ENCODE measurements around the gene SPOCK3.
"Not testable (repeated sequence)": the region's sequence is repeated elsewhere in the genome, so short reads cannot be mapped to it uniquely, and the experiment has no call there.

The SPOCK3 gene

GRCh38 chr4:166827167-166827566 is 407.1 kb downstream of the SPOCK3 start:
- no peak for DNase-seq (ENCODE audit: low read depth in 2 of 2, low spot score in 1 of 2)

DNA sequence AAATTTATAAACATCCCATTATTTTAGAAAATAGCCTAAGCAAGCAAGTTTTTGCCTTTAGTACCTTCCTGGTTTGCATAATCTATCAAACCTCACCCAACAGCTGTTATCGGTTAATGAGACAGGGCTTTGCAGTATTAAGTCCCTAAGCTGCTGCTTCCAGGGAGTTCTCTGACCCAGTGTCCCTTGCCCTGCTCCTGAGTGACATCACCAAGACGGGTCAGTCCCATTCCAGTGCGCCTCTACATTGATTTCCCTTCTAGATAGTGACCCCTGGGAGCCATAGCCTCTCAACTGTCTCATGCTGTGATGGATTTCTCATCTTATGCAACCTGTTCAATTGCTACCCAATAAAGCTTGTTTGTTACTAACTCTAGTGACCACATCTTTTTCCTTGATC is 410.4 kb downstream of the SPOCK3 start:
- no peak for DNase-seq (ENCODE audit: low read depth in 2 of 2, low spot score in 1 of 2)

DNA sequence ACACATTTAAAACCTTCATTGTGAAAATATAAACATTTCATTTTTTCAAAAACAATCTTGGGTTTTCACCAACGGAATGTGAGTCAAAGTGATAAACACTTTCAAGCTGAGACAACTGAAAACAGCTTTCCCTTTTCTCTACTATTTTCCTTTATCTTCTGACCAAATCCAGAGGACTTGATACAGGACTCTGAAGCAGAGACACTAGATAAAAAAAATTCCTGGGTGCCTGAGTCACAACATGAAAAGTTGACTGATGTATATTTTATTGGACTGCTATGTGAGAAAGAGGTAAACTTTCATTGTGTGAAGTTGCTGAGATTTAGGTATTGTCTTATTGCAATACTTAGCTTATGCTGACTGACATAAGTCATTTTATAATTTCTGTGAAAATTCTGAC is 411.2 kb downstream of the SPOCK3 start:
- no peak for DNase-seq (ENCODE audit: low read depth in 2 of 2, low spot score in 1 of 2)

DNA sequence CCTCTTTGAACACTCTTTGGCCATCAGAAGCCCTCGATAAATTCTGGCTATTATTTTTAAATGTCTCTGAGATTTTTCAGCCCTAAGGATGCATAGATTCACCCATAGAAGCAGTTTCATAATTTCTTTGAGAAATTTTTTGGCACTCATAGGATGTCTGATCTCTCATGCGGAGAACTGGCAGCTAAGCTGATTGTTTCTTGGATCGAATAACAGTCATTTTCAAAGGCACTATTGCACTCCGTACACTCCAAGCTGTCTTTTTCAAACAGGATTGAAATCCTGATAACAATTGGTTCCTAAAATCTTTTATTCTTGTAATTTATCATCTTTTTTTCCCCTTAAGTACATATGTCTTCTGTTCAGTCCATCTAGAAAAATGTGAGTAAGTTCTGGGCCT is 411.9 kb downstream of the SPOCK3 start:
- no peak for DNase-seq (ENCODE audit: low read depth in 2 of 2, low spot score in 1 of 2)

DNA sequence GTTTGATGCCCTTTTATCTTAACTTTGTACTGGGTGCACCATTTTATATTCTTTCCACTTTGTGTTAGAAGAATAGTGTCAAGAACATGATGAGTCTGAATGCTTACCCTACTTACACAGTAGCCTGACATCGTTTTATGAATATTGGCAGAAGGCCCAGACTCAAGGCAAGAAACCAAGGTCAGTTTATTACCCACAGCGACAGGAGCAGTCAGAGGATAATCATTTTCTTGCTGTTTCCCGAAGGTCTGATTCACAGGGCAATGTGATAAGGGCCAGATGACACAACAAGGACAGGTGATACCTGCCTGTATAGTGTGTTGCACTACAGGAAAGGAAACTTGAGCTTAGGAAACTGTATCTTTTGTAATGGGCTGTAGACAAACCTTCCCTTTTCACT is 417.4 kb downstream of the SPOCK3 start:
- DNase-seq (ENCODE audit: low read depth in 2 of 2, low spot score in 1 of 2) = no peak

- no peak for DNase-seq (ENCODE audit: low read depth in 2 of 2, low spot score in 1 of 2)
Measured at GRCh38 chr4:166808380-166808779, 425.9 kb downstream of the SPOCK3 start.

DNA sequence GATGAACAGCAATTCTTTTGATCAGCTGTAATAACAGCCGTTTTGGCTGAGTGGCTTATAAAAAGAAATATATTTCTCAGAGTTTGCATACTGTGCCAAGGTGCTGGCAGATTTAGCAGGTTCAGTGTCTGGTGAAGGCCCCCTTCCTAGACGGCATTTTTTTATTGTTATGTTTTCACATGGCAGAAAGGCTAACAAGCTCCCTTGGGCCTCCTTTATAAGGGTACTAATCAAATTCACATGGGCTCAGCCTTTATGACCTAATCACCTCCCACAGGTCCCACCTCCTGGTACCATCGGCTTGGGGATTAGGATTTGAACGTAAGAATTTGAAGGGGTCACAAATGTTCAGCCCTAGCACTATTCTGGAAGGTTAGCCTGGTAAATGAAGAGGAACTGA is 431.9 kb downstream of the SPOCK3 start:
- no peak for DNase-seq (ENCODE audit: low read depth in 2 of 2, low spot score in 1 of 2)

GRCh38 chr4:166798126-166798525 is 436.2 kb downstream of the SPOCK3 start:
- DNase-seq (ENCODE audit: low read depth in 2 of 2, low spot score in 1 of 2) = no peak

DNA sequence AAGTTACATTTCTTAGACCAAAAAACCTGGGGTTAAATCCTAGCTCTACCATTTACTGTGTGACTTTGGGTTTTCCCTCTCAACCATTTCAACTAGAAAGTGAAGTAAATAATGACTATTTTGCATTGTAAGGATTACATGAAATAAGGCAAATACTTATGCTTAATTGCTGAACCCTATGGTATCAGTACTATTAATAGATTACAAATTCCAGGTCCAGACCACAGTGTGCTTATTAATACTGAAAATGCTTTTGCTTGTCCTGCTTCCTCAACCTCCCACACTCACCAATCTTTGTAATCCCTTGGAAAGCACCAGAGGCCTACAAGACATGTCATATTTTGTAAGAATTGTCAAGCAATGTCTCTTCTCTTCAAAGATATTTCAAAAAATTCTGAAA is 456.5 kb downstream of the SPOCK3 start:
- no peak for DNase-seq (ENCODE audit: low read depth in 2 of 2, low spot score in 1 of 2)

DNA sequence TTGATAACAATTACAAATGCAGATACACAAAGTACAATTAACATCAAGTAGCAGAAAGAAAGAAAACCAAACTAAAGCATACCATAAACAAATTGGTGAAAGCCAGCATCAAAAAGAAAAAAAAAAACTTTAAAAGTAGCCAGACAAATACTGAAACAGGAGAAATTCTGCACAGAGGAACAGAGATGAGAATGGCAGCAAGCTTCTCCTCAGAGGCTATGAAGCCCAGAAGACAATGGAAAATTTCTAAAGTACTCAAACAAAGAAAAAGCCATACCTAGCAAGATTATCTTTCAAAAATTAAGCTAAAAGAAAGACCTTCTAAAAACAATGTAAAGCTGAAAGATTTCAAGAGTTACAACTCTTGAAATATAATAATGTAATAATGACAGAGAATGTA is 471.3 kb downstream of the SPOCK3 start:
- DNase-seq (ENCODE audit: low read depth in 2 of 2, low spot score in 1 of 2) = no peak

DNA sequence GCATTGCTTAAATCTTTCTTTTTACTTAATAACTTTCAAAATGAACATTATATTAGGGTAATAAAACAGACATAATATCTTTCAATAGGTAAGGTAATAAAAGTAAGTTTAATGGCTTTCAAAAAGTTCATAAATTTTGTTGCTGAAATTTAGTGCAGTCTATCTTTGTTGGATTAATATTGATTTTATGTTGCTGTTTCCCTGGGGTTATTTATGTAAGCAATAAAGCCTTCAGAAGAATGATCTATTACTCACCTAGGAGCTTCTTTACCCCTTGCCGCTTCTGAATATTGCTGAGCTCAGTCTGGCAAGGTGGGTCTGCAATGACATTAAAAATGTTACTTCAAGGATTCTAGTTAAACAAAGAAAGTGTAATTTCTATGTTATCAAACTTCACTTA is 492.6 kb downstream of the SPOCK3 start:
- DNase-seq (ENCODE audit: low read depth in 2 of 2, low spot score in 1 of 2) = no peak

DNA sequence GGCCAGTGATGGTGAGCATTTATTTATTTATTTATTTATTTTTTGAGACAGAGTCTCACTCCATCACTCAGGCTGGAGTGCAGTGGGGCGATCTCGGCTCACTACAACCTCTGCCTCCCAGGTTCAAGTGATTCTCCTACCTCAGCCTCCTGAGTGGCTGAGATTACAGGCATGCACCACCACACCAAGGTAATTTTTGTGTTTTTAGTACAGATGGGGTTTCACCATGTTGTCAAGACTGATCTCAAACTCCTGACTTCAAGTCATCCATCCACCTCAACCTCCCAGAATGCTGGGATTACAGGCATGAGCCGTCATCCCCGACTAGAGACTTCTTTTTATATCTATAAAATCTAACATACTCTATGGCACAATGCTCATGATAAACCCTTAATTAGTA is 495.1 kb downstream of the SPOCK3 start:
- not testable (repeated sequence) for DNase-seq (ENCODE audit: low read depth in 2 of 2, low spot score in 1 of 2)

- DNase-seq (ENCODE audit: low read depth in 2 of 2, low spot score in 1 of 2) = no peak
Measured at GRCh38 chr4:166737430-166737829, 496.9 kb downstream of the SPOCK3 start.

GRCh38 chr4:166735553-166735952 is 498.7 kb downstream of the SPOCK3 start:
- DNase-seq (ENCODE audit: low read depth in 2 of 2, low spot score in 1 of 2) = no peak

DNA sequence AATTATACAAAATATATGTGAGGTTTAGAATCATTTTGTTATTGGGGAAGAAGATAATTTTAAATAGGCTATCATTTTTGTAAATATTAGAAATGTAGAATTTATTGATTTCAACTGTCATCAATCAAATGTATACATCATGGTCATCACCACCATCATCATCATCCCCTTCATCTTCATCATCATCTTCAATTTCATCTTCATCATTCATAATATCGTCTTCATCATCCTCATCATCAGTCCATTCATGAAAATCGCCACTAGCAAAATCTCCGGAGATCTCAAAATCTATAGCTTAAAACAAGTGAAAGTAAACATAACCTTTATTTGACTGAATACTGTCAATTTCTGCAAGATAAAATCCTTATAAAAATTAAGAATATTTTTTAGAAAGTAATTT is 499.5 kb downstream of the SPOCK3 start:
- DNase-seq (ENCODE audit: low read depth in 2 of 2, low spot score in 1 of 2) = no peak

DNA sequence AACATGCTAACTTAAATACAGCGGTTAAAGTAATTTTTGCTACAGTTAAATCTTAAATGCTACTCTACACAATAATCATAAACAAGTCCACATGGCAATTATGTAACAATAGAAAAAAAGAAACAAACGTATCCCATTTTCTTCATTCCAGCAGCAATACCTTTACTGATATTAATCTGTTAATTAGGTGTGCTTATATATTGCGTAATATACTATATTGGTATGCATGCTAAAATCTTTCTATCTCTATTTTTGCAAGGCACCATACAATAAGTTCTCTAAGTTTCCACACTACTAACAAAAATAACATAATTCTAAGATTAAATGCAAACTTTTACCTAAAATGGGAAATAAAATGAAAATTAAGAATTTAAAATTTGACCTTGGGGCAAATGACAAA is 500.6 kb downstream of the SPOCK3 start:
- DNase-seq (ENCODE audit: low read depth in 2 of 2, low spot score in 1 of 2) = no peak

DNA sequence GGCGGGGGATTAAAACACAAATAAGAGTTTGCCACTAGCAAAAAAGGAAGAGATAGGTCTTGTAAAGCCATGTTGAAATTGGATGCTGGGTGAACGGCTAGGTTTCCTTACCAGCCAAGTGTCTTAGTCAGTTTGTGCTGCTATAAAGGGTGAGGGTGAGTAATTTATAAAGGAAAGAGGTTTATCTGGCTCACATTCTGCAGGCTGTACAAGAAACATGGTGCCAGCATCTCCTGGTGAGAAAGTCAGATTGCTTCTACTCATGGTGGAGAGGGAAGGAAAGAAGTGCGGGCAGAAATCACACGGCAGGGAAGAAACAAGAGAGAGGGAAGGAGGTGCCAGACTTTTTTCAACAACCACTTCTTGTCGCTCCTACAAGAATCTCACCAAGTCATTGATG is 507.5 kb downstream of the SPOCK3 start:
- no peak for DNase-seq (ENCODE audit: low read depth in 2 of 2, low spot score in 1 of 2)

GRCh38 chr4:166724369-166724768 is 509.9 kb downstream of the SPOCK3 start:
- DNase-seq (ENCODE audit: low read depth in 2 of 2, low spot score in 1 of 2) = no peak

- no peak for DNase-seq (ENCODE audit: low read depth in 2 of 2, low spot score in 1 of 2)
Measured at GRCh38 chr4:166723532-166724140, 510.7 kb downstream of the SPOCK3 start.

- not testable (repeated sequence) for DNase-seq (ENCODE audit: low read depth in 2 of 2, low spot score in 1 of 2)
Measured at GRCh38 chr4:166715748-166716713, 518.3 kb downstream of the SPOCK3 start.

DNA sequence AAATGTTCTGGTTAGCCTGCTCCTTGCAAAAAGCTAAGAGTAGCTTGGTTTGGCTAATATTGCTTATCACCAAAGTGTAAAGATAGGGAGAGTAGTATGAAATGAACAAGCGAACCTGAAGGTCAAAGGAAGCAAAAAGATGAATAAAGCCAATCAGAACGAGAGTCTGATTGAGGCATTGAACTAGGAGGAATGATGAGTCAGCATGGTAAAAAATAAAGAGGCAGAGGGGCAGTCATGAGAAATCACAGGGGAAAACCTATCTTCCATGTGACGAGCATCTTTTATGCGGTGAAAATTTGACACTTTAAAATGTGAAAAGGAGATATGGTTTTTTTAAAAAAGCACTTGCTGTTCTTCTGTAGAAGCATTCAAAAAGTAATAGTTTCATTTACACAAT is 533.7 kb downstream of the SPOCK3 start:
- DNase-seq (ENCODE audit: low read depth in 2 of 2, low spot score in 1 of 2) = no peak

DNA sequence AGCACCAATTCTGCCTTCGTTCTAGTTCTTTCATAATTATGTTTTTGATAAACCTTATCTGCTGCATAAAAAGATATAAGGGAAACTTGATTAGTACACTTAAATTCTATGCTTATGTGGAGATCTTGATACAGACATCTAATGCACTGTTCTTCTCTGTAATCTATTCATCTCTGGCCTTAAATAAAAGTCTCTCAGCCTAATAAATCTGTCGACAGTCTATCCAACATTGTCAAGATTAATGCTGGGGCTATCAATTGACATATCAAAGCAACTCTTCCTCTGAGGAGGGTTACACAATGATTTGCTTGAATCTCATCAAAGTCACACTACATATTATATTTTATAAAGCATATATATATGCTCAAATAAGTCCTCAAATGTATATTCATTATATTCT is 545.5 kb downstream of the SPOCK3 start:
- DNase-seq (ENCODE audit: low read depth in 2 of 2, low spot score in 1 of 2) = no peak

- DNase-seq (ENCODE audit: low read depth in 2 of 2, low spot score in 1 of 2) = no peak
Measured at GRCh38 chr4:166687828-166688227, 546.5 kb downstream of the SPOCK3 start.

Measured in stimulated activated CD8-positive, alpha-beta memory T cell treated with anti-CD3 and anti-CD28 coated beads, Interleukin-4, amount 100 ng/mL, for 1 hour (primary cell).